RKO (cell line): ENCODE results near the gene C6orf163.
A peak's percentile ranks its signal among the peaks of the same experiment; 100 is the strongest.

Source experiments
- DNase-seq: peaks from one replicate; pipeline ENCODE4 v3.0.0-alpha.2; 2016; ENCODE audit warnings: low spot score

Gene C6orf163

DNA sequence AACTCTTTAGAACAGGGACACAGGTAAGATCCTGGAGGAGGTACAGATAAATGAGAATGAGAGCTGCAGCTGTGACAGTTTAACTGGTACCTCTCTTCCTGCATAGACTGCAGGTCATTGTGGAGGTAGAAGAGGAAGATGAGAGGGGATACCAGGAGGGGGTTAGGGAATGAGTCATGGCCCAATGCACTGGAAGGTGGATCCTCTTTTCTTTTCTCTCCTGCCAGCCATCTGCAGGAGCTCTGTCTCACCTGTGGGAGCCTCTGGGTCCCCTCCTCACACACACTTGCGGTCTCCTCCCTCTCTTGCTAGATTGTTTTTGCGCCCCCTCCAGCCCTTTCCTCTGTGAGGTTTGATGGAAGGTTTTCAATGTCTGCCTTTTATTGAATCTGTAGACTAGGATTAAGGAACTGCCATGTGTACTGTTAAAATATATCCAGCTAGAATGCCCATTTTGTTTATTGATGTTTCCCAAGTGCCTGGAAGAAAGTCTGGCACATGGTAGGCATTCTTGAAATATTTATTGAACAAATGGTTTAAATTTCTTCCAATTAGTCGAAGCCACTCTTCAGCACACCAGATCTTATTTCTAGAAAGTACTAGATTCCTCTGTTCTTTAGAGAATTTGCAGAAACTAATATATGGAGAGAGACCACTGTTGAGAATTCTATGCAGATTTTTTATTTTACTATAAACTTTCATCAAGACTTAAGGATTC lies 13.0 kb downstream of the C6orf163 start:
- no peak for DNase-seq

DNA sequence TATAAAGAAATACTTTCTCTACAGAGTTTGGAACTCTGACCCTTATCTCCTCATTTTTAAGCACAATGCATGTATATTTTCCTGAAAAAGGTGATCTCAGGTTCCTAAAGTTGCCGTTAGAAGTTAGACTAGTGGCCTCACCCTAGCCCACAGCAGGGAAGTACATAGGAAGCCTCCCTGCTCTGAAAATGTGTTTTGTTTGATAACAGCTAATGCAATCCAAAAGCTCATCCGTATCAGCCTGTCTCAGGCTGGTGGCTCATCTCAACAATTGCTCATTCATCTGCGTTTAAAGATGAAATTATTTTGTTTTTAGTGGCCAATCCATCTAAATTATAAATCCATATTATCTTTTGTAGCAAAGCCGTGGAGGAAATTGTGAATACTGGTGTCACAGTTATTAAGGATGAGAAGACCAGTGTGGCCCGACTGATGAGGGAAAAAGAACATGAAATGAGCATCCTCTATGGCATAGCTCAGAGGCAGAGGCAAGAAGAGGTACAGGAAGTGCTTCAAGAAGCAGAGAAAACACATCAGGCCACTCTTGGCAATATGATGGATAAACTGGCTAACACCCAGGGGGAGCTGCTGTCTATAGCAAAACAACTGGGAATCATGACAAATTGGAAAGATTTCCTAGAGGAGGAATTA lies 20.1 kb downstream of the C6orf163 start:
- no peak for DNase-seq

DNA sequence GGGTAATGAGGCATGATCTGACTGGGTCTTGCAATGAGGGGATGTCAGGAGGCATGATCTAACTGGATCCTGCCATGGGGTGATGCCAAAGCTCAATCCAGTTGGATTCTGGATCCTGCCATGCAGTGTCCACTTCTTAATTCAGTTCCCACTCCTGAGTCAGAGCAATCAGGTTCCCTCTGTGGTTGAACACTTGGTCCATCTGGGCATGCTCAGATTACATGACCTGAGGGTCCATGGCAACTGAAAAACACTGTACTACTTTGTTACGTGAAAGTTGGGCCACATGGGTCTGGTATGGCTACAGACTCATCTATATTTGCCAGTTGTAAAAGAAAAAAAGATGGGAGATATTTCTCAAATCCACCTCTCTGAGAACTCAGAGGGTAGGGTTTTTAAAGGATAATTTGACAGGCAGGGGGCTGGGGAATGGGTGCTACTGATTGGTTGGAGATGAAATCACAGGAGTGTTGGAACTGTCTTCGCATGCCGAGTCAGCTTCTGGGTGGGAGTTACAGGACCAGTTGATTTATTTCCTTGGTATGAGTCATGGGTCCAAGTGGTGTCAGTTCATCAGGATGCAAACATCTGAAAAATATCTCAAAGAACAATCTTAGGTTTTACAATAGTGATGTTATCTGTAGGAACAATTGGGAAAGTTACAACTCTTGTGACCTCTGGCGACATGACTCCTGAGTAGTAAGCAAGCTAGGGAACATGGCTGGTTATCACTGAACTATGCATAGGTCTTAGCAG lies 21.6 kb downstream of the C6orf163 start:
- DNase-seq: peak; percentile 35

DNA sequence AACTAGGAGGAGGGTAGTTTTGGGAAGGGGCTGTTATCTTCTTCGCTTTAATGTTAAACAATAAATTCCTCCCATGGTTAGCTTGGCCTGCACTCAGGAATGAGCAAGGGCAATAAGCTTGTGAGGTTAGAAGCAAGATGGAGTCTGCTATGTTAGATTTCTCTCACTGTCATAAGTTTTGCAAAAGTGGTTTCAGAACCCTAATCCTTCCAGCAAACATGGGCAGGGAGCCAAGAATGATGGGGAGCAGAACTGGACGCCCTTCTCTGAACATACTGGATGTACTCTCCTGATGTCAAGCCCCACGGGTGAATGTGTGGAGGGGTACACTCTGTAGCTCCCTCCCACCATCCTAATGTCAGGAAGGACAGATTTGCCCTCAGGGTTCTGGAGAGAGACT lies 22.3 kb downstream of the C6orf163 start:
- no peak for DNase-seq

DNA sequence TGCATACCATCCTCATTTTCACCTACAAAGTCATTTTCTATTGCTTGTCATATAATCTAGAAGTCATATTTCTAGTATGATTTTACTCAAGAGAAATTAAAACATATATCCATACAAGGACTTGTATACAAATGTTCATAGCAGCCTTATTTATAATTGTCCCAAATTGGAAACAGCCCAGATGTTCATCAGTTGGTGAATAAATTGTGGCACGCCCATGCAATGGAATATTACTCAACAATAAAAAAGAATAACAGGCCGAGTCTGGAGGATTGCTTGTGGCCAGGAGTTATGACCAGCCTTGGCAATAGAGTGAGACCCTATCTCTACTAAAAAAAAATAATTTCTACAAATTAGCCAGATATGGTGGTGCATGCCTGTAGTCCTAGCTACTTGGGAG lies 28.8 kb downstream of the C6orf163 start:
- DNase-seq: no peak

DNA sequence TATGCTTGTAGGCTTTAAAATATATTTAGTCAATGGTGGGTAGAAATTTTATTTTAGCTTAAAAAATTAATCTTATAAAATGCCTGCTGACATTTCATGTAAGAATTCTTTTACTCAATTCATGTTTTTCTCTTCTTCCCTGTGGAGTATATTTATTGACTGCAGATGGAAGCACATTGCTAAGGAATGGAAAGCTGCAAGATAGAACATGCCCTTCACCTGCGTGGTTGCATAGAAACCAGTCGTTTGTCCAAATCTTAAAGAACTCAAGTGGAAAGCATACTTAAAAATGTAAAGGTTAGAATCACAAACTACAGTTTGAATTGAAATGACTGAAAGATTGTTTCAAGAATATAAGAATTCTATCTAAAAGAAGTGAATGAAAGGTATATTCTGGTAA lies 30.7 kb downstream of the C6orf163 start:
- no peak for DNase-seq

DNA sequence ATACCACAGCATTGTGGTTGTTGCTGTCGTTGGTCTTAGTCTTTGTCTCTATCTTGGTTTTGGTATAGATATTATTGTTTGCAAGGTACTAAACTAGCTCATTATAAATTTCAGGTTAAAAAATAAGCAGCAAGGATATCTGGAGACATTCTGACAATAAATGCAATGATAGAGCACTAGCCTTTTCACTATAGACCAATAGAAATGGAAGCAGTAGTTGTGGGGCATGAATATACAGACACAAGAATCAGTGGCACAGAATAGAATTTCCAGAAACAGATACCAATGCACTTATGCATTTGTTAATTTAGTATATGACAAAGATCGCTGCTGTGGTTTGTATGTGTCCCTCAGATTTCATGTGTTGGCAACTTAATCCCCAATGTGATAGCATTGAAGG lies 32.0 kb downstream of the C6orf163 start:
- DNase-seq: no peak

DNA sequence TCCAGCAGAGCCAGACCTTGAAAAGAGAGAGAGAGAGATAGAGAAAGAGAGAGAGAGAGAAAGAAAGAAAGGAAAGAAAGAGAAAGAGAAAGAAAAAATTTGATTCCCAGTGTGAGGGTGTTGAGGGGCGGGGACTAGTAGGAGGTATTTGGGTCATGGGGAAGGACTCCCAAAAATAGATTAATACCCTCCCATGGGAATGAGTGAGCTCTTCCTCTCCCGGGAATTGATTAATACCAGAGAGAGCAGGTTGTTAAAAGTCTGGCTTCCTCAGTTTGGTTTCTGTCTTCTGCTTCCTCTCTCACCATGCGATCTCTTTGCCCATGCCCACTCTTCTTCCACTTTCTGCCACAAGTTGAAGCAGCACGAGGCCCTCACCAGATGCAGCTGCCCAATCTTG lies 34.3 kb downstream of the C6orf163 start:
- DNase-seq: no peak

DNA sequence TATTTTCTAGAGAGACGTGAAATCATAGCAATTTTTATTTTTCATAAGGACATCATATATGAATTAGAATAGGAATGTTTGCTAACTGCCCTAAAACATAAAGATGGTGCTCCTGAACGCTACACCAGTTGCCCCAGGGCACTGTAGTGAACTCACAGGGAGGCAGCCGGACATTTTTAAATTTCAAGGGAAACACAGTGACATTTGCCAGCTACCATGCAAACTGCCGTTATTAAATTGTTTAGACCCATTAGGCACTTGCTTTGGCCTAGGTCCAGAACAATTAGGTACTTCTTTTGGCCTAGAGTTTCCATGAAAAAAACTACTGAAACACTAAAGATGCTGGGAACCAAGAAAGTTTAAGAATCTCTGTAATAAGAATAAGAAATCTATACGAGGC lies 38.2 kb downstream of the C6orf163 start:
- DNase-seq: no peak

DNA sequence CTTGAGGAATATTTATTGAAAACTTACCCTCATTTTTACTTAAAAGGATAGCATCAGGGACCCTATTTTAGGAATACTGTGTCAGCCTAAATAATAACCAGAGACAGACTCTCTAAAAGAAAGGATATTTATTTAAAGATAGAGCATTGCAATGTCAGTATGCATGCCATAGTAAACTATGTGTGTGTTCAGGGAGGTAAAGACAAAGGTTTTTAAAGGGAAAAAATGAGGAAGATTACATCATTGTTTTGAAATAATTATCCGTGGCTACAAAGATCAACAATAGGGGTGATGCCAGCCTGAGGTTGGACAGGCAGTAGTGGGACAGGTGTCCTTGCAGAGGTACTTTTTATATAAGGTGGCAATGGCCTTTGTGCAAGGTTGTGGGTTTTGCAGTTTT lies 39.4 kb downstream of the C6orf163 start:
- no peak for DNase-seq

DNA sequence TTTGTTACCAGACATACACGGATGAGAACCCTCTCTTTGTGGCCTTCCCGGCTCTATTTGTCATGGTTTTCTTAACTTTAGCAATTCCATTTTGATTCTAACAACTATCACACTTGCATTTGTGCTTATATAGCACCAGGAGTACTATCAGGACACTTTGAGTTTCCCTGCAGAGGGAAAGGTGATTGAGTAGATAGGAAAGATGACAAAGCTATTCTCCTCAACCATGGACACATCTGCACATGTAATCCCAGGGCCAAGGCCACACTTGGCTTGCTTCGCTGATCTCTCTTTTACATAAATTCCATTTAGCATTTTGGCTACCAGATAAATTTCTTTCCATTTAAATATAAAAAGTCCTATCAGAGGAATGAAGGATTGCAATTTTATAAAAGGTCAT lies 39.8 kb downstream of the C6orf163 start:
- no peak for DNase-seq

DNA sequence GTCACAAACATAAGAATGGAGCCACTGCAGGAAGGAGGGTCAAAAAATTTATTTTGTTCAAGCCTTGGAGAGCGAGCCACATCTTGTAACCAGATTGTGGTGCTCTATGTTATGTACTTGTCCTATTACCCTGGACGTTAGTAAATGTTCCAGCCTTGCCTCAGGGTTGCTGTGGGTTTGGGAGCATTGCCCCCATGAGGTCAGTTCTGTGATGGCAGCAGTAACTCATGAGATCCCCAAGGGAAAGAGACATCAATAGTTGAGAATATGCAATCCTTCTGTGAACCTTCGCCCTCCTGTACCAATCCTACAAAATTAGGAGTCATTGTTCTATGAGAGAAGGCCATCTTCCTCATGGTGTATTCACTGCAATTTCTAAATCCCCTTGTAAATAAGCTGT lies 46.7 kb downstream of the C6orf163 start:
- peak; percentile 45 for DNase-seq

DNA sequence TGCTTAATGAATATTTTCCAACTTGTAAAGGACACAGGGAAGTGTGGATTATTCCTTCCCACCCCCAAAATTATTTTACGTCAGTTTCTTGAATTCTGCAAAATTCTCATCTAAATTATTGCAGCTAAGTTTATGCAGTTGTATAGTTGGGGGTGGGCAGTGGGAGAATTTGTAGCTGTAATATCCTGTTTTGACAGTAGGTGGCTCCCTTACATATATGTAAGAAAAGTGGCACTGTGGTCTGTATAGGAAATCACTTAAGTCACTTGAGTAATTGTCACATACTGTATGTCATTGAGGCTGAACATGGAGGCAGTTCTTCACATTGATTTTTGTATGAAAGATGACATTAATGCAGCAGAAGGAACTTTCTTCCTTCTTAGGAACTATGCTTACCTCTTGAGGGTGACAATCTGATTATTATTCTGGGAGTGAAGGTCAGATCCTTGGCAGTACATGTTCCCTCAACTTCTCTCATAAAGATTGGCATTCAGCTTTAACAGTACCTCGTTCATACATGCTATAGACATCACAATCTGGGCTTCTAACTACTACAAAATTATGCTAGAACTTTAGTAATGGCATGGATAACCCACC lies 48.5 kb downstream of the C6orf163 start:
- peak; percentile 81 for DNase-seq

DNA sequence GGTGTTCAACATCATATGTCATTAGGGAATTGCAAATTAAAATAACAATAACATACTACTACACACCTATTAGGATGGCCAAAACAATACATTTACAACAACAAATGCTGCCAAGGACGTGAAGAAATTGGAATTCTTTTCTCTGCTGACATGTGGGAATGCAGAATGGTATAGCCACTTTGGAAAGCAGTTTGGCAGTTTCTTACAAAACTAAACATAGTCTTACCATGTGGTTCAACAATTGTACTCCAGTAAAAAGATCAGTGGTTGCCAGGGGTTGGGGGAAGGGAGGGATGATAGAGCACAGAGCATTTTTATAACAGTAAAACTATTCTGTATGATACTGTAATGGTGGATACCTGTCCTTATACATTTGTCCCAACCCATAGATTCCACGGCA lies 50.8 kb downstream of the C6orf163 start:
- no peak for DNase-seq

DNA sequence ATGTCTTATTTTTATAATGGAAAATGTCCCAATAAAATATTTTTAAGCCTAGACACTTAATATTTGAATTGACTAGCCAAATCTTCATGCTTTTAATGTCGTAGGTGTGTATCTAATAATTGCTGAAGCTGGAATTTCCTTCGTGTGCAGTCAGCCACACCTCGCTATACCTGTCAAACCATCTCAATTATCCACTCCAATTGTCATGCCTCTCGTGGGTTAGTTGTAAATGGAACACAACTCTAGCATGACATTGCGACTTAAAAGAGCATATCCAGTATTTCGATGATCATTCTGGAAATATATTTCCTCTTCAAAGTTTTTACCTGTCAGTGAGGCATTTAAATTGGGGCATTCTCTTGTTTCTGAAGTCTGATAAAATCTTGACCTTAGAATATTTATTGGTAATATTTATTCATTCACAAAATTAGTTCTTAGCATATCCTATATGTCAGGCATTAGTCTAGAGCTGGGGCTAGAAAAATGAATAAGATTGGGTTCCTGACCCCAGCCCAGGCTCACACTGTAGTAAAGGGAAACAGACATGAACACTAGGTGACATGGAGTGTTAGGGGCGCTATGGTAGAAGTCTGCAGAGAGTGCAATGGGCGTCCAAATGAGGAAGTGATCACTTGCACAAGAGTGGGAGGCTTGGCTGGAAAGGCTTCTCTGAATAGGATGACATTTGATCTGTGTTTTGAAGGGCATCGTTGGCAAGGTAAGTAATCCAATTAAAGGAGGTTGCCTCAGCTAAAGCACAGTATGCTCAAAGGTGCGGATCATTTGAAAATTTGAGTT lies 52.2 kb downstream of the C6orf163 start:
- DNase-seq: no peak

DNA sequence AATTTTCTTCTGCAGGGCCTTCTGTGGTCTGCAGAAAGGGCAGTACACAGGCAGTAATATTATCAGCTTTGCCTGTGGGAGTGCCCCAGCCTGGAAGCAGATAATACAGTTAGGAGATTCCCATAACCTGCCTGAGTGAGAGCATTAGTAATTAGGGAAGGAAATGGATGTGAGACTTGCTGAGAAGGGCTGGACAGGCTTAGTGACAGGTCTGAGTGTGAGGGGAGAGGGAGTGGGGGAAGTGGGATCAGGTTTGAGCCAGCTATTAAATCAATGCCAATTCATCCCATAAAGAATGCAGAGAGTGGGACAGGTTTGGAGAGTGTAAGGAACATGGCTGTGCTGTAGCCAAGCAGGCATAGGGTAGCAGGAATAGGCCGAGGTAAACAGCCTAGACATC lies 53.0 kb downstream of the C6orf163 start:
- DNase-seq: no peak

DNA sequence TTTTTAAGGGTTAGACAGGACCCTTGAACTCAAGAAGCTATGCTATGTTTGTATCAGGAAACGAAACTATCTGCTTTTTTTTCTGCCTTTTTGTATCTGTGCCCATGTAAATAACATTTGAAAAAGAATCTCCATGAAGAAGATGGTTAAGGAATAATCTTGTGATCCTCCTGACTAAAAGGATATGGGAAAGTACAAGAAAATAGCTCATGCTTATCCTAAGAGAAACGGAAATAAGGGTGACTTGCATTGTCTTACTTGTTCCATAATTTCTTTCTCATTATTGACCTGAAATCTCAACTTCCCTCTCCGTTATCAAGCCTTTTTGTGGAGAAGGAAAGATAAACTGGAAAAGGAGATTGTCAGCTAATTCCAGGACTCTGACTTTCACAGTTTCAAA lies 57.2 kb downstream of the C6orf163 start:
- DNase-seq: no peak

DNA sequence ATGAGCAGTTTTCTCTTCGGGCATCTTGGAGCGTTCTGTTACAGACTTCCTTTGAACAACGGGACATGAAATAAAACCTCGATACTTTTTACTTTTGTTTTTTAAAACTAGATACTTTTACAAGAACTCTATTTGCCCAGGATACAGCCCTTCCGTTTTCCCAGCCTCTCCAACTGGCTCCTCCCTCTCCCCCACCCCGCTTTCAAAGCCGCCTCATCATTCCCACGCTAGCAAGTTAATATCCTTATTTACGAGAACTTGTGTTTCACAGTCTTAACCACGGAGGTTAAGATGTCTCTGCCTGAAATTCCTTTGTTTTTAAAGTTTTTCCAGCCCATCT lies 62.9 kb downstream of the C6orf163 start:
- peak; percentile 54 for DNase-seq

DNA sequence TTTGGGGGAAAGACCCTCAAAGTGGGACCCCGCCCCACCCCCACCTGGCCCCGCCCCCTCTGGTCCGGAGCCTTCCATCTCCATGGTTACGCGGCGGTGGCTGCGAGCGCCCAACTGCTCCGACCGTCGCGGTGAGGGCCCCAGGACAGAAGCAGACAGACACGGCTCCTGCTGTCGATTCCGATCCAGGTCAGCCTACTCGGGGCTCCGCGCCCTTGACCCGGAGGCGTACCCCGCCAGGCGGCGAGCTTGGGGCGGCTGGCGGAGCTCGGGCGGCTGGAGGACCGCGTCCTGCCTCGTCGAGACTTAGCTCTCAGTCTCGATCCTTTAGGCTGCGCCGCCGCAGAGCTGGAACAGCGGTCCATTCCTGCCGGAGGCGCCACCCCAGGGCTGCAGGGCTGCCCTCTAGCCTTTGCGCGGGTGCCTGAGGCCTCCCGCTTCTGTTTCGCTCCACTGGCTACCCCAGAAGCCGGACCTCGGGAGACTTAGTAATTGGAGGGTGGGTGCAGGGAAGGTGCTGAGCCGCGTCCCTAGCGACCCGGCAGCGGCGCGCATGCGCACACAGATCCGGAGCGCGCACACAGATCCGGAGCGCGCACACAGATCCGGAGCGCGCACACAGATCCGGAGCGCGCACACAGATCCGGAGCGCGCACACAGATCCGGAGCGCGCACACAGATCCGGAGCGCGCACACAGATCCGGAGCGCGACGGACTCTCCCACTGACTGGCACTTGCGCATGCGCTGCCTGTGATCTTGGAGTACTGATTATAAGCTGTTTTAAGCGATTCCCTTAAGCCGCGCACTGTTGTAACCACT lies 63.5 kb downstream of the C6orf163 start, which contains the start of gene CFAP206:
TSS of gene CFAP206 (plus strand) at position 72 of the 820 bp plus-strand sequence. CDS start 1,868 bp downstream, outside the sequence.
- DNase-seq: peak; percentile 87

DNA sequence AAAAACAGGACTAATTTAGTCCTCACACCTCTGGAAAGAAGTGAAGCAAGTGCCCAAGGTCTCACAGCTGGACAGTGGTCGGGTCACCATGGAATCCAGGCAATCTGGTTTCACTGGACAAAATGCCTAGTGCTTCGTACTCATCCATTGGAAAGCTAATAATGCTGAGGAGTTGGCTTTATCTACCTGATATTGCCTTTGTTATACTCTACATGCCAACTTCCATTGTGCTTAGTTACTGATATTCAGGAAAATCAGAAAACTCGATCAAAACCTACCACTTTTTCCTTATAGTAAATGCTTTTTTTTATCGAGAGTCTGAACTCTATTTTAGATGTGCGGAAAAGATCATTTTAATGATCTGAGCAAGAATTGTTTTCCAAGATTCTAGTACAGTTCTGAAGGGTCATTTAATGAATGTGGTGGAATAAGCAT lies 64.1 kb downstream of the C6orf163 start:
- no peak for DNase-seq
